Fibroblast of skin of right quadriceps (primary cell): Measurements from ENCODE around the gene SVBP.

Experiments
- DNase-seq: peaks from one replicate; pipeline ENCODE4 v3.0.0-alpha.2; 2013

SVBP gene

DNA sequence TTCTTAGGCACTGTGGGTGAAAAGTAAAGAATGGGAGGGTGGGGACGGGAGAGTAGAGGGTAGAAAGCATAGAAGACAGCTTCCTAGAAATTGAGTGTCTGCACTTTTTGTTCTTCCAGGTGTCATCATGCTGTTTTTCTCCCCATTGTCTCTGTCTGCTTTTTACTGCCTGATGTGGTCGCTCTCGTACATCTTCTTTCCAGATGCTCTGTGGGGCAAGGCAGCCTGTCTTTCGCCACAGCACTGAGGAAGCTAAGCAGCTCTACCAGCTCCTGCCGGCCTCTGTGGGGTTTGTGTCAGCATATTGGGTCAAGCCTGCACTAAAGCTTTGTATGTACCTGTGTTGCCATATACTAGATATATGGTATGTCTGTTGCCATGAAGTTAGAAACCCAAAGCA, 19.2 kb downstream of the SVBP start:
- DNase-seq: no peak

DNA sequence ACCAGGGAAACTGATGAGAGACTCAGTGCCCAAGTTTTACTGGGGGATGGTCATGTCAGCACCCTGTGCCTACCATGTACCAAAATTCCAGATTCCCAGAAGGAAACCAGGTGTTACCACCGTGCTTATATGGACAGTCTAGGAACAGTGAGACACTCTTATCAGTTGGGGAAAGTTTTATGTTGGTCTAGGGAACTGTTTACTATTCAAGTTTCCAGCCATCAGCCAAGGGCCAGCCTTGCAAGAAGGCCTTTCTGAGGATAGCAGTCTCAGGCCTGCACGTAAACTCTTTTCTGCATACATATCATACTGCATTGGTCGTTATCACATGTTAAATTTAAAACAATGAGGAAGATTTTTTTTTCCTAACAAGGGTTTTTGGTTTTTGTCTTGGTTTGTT, 19.8 kb downstream of the SVBP start:
- DNase-seq: no peak

DNA sequence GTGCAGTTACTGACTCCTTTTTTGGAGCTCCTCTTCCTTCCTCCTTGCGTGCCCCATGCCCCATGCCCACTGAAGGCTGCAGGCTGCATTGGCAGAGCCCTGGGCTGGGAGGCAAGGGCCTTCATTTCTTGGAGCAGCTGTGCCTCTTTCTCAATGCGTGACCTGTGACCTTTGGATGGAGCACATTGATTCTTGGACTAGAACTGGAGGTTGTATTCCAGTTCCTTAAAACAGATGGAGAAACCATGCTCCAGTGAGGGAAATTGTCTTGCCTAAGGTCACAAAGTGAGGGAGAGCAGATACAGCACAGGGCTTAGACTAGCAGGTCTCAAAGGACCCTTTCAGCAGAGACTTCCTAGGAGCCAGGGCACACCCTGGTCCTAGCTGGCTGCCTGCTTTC, 23.4 kb downstream of the SVBP start:
- DNase-seq: no peak

DNA sequence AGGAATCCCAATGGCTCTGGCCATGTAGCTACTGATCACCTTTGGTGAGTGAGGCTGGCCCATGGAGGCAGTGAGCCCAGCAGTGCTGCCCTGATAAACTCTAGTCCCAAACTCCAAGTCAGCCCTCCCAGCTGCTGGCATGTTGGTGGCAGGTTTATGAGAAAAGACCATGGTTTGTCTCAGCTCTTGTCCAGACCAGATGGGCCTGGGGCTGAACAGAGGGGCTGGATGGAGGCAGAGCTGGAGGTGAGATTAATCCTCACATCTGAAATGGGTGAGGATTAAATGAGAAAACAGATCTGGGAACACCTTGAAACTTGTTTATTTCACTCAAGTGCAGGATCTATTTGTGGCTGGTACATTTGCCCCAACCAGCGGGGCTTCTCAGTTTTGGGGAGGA, 29.2 kb downstream of the SVBP start:
- no peak for DNase-seq

DNA sequence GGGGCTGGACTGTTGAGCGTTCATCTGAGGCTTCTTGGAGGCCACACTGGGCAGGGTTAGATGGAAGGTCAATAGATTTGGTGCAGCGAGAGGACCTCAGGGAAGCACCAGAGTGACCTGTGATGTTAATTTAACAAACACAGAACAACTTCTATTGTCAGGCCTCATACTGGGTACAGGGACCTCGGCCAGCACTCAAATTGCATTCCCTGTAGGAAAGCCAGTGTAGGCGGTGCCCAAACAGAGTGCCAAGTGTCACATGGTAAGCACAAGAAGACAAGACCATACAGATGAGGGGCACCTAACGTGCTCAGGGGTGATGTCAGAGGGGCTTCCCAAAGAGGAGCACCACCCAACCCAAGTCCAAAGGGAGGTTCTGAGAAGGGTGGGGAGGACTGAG, 31.1 kb downstream of the SVBP start:
- DNase-seq: no peak

DNA sequence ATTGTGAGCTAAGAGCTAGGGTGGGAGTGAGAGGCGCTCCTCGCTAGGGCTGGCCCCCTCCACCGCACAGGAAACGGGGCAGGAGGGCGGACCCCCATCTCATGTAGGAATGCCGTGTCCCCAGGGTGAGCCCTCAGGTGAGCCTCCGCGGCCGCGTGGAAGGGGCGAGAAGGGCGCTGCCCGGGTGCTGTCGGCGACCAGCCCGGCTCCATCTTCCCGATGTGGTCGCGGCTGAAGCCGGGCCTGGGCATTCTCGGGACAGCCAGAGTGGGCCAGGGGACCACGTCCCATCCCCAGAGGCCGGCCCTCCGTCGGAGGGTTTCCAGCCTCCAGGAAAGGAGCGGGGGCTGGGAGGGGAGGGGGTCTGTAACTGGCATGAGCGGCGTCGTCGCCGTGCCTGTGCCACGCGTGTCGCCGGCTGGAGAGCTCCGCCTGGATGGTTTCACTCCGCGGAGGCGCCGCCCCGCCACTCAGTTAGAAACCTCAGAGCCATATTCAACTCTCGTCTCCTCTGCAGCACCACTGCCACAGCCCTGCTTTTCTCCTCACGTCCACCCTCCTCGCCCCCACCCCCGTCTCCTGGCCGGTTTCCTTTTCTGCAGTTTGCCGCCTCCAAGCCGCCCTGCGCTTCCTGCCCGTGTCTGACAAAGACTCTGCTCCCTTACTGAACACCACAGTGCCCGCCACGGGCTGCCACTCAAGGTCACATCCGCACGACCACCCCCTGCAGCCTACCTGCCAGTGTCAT, 32.1 kb downstream of the SVBP start, which contains the start of gene TMEM269:
TSS of gene TMEM269 (plus strand) at position 46 of the 748 bp plus-strand sequence. CDS start 4,903 bp downstream, outside the sequence.
- DNase-seq: peak; percentile 7

DNA sequence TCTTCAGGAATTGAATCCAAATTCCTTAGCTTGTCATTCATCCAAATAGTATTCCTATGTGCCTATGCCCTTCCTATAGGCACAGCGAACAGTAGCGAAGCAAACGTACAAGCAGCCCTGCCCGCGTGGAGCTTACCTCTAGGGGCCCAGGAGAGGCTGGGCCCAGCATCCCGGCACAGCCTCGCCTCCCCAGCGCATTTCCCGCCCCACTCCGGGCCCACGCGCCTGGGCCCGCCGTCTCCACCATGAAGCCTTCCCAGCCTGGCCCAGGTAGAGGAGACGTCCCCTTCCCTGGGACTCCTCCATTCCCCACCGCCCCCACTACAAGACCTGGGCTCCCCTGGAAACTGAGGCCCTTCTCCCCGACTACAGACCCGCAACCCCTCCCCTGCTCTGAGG, 32.7 kb downstream of the SVBP start:
- no peak for DNase-seq

DNA sequence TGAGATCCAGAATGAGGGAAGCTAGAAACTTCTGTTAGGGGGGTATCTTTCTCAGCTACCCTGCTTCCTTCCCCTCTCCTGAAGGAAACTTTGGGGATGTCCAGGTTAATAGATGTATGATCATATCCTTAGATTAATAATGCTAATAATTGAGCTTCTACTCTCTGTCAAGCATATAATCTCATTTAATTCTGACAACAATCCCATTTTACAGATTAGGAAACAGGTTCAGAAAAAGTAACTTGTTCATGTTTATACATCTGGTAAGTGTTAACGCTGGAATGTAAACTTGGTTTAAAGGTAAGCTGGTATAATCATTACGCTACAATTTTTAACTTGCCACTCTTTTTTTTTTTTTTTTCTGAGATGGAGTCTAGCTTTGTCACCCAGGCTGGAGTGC, 34.1 kb downstream of the SVBP start:
- DNase-seq: no peak

DNA sequence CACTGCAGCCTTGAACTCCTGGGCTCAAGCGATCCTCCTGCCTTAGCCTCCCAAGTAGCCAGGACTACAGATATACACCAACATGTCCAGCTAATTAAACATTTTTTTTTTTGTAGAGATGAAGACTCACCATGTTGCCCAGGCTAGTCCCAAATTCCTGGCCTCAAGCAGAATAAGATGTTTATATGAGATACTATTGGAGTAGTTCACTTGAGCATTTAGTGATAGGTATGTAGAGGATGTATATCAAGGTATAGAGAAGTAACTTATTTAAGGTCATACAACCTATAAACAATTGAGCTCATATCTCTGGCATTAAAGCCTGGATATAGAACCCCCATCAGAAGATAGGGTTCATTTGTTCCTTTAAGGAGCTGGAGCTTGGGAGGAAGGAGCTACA, 37.0 kb downstream of the SVBP start:
- no peak for DNase-seq

DNA sequence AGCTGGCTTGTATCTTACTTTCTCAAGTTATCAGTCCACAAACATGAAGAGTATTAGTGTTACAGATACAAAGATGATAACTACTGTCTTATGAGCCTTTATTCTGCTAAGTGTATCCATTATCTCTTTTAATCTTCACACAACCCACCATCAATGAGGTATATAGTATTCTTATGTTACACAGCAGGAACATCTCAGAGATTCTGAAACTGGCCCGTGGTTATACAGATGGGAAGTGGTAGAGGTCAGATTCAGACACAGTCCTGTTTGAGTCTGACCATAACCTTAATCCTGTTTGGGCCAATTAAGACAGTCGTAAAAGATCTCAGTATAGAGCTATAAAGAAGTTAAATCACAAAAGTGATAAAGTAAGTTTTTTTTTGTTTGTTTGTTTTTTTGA, 37.5 kb downstream of the SVBP start:
- no peak for DNase-seq

DNA sequence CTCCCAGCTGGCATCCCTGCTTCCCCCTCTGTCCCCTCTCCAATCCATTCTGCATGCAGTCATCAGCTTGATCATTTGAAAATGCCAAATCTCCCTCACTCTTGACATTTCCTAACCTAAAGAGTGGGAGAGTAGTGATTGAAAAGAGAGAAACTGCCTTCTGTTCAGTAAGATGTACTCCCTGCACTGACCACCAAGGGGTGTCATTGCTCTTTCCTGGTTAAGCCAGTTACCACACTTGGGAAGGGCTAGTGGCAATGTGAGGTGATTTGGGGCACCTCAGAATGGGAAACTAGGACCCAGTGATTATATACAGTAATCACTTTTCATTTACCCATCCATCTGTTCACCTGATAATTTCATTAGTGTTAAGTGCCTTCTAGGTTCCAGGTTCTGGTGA, 39.3 kb downstream of the SVBP start:
- DNase-seq: peak; percentile 29

DNA sequence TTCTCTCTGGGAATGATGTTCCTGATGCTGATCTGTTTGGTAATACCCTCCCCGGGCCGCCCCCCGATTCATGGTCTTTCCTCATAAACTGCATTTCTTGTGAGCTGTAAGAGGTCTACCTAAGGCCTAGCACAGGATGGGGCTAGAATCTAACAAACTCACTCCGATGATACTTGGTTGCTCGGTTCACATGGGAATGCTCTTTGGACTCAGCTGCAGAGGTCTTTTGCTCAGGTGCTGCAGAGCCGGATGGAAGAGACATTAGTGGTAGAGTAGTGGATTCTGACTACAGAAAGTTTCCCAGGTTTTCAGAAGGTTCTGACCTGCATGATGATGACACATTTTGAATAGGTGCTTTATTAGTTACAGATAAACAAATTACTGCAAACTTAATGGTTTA, 40.7 kb downstream of the SVBP start:
- DNase-seq: no peak

DNA sequence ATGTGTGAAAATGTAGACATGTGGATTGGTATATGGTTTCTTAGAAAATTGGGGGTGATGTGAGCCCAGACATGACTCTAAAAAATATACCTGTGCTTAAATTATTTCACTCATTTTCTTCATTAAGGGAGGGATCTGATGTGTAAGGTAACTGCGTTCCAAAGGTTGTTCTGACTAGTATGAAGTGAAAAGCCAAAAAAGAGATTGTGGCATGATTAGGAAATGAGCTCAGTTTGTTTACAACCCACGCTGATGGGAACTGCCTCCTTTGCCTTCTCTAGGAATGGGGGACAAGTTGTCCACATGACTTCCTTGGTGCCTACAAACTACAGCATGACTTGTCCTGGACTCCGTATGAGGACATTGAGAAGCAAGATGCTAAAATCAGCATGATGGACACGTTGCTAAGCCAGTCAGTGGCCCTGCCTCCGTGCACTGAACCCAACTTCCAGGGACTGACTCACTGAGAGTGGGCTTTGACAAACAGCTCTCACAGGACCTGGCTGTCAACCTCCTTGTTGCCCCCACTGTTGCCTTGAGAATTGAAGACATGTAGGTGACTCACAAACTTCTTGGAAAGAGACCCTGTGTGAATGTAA, 42.2 kb downstream of the SVBP start:
- no peak for DNase-seq

DNA sequence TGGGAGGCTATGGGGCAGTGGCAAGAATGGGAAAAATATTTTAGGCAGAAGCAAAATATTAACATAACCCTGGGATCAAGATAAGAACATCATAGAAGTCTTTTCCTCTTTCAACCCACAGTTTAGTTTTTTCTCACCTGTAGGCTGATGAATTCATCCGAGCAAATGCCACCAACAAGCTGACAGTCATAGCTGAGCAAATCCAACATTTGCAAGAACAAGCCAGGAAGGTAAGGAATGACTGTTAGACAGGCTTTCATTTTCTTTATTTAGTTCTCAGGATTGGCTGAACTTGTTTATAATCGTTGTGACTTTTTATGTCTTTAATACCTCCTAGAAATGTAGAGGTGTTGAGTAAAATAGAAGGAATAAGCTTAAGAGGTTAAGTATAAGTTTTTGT, 43.8 kb downstream of the SVBP start:
- DNase-seq: no peak

DNA sequence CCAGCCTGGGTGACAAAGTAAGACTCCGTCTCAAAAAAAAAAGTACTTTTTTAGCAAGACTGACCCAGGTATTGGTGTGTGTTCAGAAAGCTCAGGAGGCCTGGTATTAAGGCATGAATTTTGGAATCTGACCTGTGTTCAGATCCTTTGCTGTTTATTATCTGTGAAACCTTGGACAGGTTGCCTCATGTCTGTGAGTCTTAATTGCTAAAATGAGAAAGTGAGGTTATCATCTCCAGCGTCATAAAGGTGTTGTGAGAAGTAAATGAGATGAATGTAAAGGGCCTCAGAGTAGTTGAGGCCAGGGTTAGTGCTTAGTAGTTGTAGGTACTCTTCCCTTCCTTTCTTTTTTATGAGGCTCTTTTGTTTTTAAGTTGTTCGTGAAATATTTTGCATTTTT, 47.4 kb downstream of the SVBP start:
- no peak for DNase-seq

DNA sequence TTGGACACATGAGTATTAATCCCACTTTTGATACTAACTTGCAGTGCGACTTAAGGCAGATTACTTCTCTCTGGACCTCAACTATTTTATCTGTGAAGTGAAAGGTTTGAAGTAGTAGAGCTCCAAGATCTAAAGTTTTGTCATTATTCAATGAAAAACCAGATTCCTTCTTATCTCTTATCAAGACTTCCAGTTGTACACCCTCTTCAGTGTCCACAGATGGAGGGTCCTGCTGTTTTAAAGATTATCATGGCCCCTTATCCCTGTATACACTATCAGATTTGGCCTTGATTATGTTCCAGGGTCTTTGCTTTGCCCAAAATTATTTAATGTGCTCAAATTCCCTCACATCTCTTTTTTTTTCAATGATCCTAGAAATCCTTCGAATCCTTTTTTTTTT, 49.0 kb downstream of the SVBP start:
- DNase-seq: no peak

DNA sequence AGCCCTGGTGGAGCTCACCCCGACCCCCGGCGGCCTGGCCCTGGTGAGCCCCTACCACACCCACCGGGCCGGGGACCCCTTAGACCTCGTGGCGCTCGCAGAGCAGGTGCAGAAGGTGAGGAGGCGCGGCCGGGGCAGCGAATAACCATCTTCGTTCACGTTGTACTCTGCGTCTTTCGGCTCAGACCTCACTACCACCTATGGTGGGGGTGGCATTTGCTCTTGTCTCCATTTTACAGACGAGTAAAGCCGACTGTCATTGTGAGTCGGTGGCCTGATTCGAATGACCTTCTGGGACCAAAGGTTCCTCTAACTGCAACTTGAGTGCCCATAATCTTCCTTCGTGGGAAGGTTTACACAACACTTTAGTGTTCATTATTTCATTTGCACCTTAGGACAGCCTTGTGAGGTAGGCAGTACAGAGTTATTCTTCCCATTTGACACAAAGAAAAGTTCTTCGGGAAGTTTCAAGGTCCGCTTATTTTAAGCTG, 49.6 kb downstream of the SVBP start:
- DNase-seq: no peak

DNA sequence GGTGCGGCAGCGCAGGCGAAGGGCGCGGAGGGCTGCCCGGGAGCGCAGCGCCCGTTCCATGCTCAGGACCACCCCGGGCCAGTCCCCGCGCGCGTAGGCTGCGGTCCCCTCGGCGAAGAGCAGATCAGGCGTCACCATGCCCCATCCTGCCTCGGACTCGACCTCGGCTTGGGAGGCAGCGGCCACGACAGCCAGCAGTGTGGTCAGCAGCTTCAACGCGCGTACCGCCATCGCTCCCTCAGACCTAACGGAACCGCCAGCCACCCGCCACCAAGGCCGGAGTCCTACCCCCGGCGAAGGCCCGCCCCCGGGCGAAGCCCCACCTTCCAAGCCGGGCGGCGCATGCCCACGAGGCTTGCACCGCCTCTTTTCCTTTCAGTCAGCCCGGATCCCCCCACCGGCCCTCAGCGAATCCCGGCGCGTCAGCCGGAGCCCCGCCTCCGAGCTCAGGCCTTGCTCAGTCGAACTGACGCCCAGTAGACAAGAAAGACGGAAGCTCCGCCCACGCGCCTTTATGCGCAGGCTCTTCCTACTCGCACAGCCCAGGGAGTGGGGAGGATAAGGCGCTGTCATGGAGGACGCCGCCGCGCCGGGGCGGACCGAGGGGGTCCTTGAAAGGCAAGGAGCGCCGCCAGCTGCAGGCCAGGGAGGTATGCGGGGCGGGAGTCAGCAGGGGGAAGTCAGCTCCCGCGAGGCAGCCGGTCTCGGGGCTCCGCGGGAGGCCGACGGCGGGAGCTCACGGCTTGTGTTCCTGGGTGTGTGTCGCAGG, 50.3 kb downstream of the SVBP start, which contains the start of the genes C1orf50 and P3H1:
TSS of gene C1orf50 (plus strand) at position 509 of the 769 bp plus-strand sequence. CDS start at position 572, 63 bp downstream.
TSS of gene P3H1 (minus strand) at position 288 of the 769 bp plus-strand sequence. CDS start at position 231, 57 bp downstream.
- DNase-seq: peak; percentile 99

DNA sequence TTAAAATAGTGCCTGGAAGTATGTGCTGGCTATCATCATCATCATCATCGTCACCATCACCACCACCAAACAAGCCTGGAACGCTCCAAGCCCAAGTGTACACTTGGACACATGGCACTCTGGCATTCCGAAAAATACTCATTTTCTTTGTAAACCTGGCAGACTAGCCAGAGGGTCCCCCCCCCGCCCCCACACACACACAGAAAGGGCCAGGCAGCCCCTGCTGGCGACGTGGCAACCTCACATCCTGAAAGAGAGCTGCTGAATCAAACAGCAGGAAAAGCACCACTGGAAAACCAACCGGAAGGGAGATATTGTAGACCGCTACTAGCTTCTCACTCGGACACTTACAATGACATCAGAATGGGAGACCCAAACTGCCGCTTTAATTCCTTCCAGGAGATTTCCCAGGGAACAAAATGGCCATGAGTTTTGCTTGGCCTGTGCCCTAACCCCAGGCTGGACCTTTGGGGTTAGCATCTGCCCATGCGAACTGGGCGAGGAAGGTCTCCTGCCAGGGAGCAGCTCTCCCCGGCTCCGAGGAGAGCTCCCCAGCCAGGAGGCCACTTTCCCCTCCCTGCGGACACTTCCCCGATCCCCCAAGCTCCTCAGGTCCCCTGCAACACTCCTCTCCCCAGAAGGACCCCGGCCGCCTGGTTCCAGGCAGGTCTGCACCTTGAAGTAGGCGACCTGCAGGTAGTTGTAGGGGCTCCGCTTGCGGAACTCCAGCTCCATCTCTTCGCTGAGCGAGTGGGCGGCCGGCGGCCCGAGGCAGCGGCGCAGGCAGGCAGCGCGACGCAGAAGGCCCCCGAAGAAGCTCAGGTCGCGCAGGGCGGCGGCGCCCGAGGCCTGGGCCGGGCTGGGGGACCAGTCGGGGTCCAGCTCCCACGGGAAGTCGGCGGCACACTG, 51.1 kb downstream of the SVBP start:
- DNase-seq: peak; percentile 84

DNA sequence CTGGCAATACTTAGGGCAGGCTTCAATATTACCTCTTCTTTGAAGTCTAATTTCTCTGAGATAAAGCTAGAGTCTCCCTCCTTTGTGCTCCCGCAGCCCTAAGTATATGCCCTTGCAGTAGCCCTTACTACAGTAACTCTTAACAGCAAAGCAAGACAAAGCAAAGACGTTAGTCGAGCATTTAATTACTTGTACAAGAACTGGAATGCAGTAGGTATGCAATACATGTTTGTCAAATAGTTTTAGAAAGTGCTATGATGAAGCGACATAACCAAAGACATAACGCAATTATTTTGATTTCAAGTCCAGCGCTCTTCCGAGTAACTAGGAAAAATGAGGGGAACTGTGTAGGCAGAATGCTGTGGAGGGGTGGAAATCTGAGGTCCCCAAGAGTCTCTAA, 51.9 kb downstream of the SVBP start:
- peak; percentile 30 for DNase-seq

DNA sequence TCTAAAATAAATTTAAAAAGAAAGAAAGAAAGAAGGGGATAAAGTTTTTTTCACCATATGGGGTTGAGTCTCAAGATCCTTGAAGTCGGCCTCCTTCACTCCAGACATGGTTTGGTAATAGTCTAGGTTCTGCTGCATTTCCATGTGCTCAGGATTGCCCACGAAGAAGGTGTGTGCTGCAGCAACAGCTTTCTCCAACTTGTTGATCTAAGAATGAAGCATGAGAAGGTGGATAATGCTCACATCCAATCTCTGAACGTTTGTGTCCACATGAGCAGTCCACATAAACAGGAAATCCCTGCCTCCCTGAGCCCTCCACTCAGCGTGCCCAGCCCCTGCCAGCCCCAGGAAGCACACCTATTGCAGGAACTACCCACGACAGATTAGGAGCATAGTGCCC, 54.9 kb downstream of the SVBP start:
- DNase-seq: no peak

DNA sequence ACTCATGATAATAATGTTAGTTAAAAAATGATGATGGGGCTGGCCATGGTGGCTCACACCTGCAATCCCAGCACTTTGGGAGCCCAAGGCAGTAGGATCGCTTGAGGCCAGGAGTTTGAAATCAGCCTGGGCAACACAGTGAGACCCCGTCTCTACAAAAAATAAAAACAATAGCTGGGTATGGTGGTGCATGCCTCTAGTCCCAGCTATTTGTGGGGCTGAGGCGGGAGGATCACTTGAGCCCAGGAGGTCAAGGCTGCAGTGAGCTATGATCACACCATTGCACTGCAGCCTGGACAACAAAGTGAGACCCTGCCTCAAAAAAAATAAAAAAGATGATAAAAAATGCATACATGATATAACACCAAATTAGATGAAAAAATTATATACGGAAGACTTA, 55.6 kb downstream of the SVBP start:
- DNase-seq: no peak

DNA sequence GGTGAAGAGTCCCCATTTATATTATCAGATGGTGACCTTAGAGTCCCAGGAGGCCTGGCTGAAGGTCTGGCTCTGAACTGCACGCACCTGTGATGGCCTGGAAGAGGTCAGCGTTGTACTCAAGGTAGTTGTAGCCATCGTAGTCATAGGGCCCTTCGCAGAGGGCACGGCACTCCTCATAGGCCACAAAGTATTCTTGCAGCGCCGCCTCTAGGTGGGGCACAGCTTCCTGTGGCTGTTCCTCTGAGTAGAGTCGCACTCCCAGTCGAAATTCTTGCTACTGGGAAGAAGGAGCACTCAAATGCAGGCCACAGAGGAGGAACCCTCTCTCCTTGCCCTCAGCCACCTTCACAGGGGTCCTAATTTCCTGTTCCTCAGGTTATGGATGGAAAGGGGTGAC, 58.1 kb downstream of the SVBP start:
- DNase-seq: no peak
